ENCODE measurements around the gene GNPTG.

DNA sequence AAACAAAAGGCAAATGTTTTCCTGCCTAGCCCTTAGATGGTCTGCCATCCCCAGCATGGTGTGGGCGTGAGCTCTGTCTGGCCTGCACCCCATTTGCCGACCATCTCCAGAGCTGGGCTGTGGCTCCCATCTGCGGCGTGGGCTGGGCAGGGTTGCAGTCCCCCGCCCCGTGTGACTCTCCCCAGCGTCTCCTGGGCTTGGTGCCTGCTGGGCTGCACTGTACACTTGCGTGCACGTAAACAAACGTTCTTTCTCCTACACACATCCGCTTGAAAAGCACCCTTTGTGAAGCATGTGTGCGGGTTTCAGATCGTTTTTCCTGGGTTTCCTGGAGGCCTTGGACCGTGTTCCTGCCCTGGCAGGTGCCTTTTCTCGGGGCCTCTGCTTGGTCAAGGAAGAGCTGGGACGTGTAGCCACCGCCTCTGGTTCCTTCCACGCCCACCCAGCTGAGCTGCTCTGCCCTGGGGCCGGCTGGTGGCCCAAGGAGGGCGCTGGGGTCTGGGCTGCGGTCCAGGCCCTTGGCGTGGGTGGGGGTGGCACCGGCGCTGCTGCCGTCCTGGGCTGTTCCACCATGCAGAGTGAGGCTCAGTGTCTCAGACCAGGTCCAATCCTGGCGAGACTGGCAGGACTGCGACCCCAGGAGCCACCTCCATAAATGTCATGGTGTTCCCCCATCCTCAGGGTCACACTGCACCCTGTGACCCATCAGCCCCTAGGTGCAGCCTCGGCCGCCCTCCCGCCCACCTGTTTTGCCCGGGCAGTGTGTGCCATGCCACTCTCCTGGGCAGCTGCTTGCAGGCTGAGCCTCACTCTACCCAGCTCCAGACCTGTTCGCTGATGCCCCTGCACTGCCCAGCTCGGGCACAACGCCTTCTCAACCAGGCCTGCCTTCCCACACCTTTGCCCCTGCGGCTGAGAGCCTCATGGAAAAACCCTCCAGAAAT lies 28.2 kb upstream of the GNPTG start:
- TF ChIP-seq, protein P1, sequence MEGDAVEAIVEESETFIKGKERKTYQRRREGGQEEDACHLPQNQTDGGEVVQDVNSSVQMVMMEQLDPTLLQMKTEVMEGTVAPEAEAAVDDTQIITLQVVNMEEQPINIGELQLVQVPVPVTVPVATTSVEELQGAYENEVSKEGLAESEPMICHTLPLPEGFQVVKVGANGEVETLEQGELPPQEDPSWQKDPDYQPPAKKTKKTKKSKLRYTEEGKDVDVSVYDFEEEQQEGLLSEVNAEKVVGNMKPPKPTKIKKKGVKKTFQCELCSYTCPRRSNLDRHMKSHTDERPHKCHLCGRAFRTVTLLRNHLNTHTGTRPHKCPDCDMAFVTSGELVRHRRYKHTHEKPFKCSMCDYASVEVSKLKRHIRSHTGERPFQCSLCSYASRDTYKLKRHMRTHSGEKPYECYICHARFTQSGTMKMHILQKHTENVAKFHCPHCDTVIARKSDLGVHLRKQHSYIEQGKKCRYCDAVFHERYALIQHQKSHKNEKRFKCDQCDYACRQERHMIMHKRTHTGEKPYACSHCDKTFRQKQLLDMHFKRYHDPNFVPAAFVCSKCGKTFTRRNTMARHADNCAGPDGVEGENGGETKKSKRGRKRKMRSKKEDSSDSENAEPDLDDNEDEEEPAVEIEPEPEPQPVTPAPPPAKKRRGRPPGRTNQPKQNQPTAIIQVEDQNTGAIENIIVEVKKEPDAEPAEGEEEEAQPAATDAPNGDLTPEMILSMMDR (conservative IDR thresholded peaks at IDR 0.05): no peak
- TF ChIP-seq EZH2 (IDR thresholded peaks at IDR 0.05; ENCODE audit: low read depth): no peak
